WTC11 (cell line): Measurements from ENCODE around the gene CNTFR. TPM values are rescaled to one million over a fixed set of nuclear protein-coding genes. Genes with fewer than 3 reads are reported as not detected.

ENCODE experiments used
- ATAC-seq: fragments of 200-7000 bp; cut with Tn5 transposase; 2 replicates; pipeline ENCODE4 v1.10.0; 2021; ENCODE audit warnings: mild to moderate bottlenecking, moderate library complexity
- CTCF ChIA-PET: fragments of 300-600 bp; sonication (Branson Sonifier 250); formaldehyde crosslinking; loops from one replicate; lab custom pipeline; 2021; ENCODE audit warnings: antibody characterized with exemption; lab: Charles Lee
- POLR2A ChIA-PET: fragments of 350-600 bp; sonication (Branson Sonifier 250); formaldehyde crosslinking; loops from one replicate; lab custom pipeline; 2021; ENCODE audit warnings: antibody characterized with exemption; lab: Charles Lee
- DNase-seq: peaks from one replicate; pipeline ENCODE4 v3.0.0; 2021; ENCODE audit warnings: low spot score
- H3K27ac Mint-ChIP-seq: 2 replicates; pipeline ENCODE4 v1.8.0; 2021; ENCODE audit warnings: mixed read lengths
- H3K27me3 Mint-ChIP-seq: 2 replicates; pipeline ENCODE4 v1.8.0; 2021; ENCODE audit warnings: low read depth, mild to moderate bottlenecking, moderate library complexity, mixed read lengths
- H3K36me3 Mint-ChIP-seq: 2 replicates; pipeline ENCODE4 v1.8.0; 2021; ENCODE audit warnings: mixed read lengths
- H3K4me1 Mint-ChIP-seq: 2 replicates; pipeline ENCODE4 v1.8.0; 2022; ENCODE audit warnings: mixed read lengths
- H3K4me3 Mint-ChIP-seq: 2 replicates; pipeline ENCODE4 v1.8.0; 2021; ENCODE audit warnings: mild to moderate bottlenecking, moderate library complexity, mixed read lengths
- H3K9me3 Mint-ChIP-seq: 2 replicates; pipeline ENCODE4 v1.8.0; 2021; ENCODE audit warnings: mixed read lengths
- CREB1 ChIP-seq: sonication (generic); formaldehyde crosslinking; IDR thresholded peaks from 2 replicates; pipeline ENCODE4 v1.8.0; 2023; ENCODE audit warnings: mild to moderate bottlenecking, missing genetic modification reagents
- CREM ChIP-seq: sonication (generic); formaldehyde crosslinking; IDR thresholded peaks from 2 replicates; pipeline ENCODE4 v1.8.1; 2022; ENCODE audit warnings: mild to moderate bottlenecking, missing genetic modification reagents, moderate library complexity
- FOXK1 ChIP-seq: sonication (generic); formaldehyde crosslinking; IDR thresholded peaks from 2 replicates; pipeline ENCODE4 v1.8.0; 2022; ENCODE audit warnings: mild to moderate bottlenecking, moderate library complexity, missing genetic modification reagents
- OVOL2 ChIP-seq: fragments of 250-450 bp; sonication (Bioruptor Pico); IDR thresholded peaks from 2 replicates; pipeline ENCODE4 v1.9.0; 2021; ENCODE audit warnings: mild to moderate bottlenecking, borderline replicate concordance
- RELA ChIP-seq: sonication (generic); formaldehyde crosslinking; IDR thresholded peaks from 2 replicates; pipeline ENCODE4 v1.8.1; 2022; ENCODE audit warnings: missing genetic modification reagents, mild to moderate bottlenecking, borderline replicate concordance
- SMAD4 ChIP-seq: sonication (generic); formaldehyde crosslinking; IDR thresholded peaks from 2 replicates; pipeline ENCODE4 v1.8.0; 2022; ENCODE audit warnings: mild to moderate bottlenecking, missing genetic modification reagents
- TEAD1 ChIP-seq: sonication (generic); formaldehyde crosslinking; IDR thresholded peaks from 2 replicates; pipeline ENCODE4 v1.8.0; 2022; ENCODE audit warnings: mild to moderate bottlenecking, missing genetic modification reagents
- ZNF263 ChIP-seq: sonication (generic); formaldehyde crosslinking; IDR thresholded peaks from 2 replicates; pipeline ENCODE4 v1.8.1; 2022; ENCODE audit warnings: low read depth, mild to moderate bottlenecking, moderate library complexity, missing genetic modification reagents
- ZNF423 ChIP-seq: fragments of 250-450 bp; sonication (Bioruptor Pico); IDR thresholded peaks from 2 replicates; pipeline ENCODE4 v2.1.2; 2022; ENCODE audit warnings: mild to moderate bottlenecking, moderate library complexity
- ZNF671 ChIP-seq: fragments of 250-450 bp; sonication (Bioruptor Pico); IDR thresholded peaks from 2 replicates; pipeline ENCODE4 v1.8.0; 2021; ENCODE audit warnings: mild to moderate bottlenecking
- total RNA-seq: library from RNA; stranded (reverse); gene quantifications from 3 replicates; pipeline ENCODE4 v1.2.3, GENCODE V29; 2021
- TF ChIP-seq, protein P1 (sequence below): sonication (generic); formaldehyde crosslinking; IDR thresholded peaks from 2 replicates; pipeline ENCODE4 v1.8.1; 2022; ENCODE audit warnings: low read depth, mild to moderate bottlenecking, moderate library complexity, missing genetic modification reagents, borderline replicate concordance
- TF ChIP-seq, protein P2 (sequence below): sonication (generic); formaldehyde crosslinking; IDR thresholded peaks from 2 replicates; pipeline ENCODE4 v1.8.0; 2023; ENCODE audit warnings: missing genetic modification reagents, mild to moderate bottlenecking, borderline replicate concordance
- TF ChIP-seq, protein P3 (sequence below): sonication (generic); formaldehyde crosslinking; IDR thresholded peaks from 2 replicates; pipeline ENCODE4 v1.8.1; 2023; ENCODE audit warnings: mild to moderate bottlenecking, moderate library complexity, missing genetic modification reagents
- TF ChIP-seq, protein P4 (sequence below): sonication (generic); formaldehyde crosslinking; IDR thresholded peaks from 2 replicates; pipeline ENCODE4 v1.8.1; 2022; ENCODE audit warnings: mild to moderate bottlenecking, missing genetic modification reagents, moderate library complexity, borderline replicate concordance
- TF ChIP-seq, protein P5 (sequence below): fragments of 200-600 bp; IDR thresholded peaks from 2 replicates; pipeline ENCODE4 v1.8.0; 2022; ENCODE audit warnings: antibody characterized with exemption
- TF ChIP-seq, protein P6 (sequence below): sonication (generic); formaldehyde crosslinking; IDR thresholded peaks from 2 replicates; pipeline ENCODE4 v1.8.1; 2023; ENCODE audit warnings: mild to moderate bottlenecking, missing genetic modification reagents
- TF ChIP-seq, protein P7 (sequence below): sonication (generic); formaldehyde crosslinking; IDR thresholded peaks from 2 replicates; pipeline ENCODE4 v1.8.0; 2022; ENCODE audit warnings: mild to moderate bottlenecking, missing genetic modification reagents
- TF ChIP-seq, protein P8 (sequence below): sonication (generic); formaldehyde crosslinking; IDR thresholded peaks from 2 replicates; pipeline ENCODE4 v1.8.1; 2023; ENCODE audit warnings: mild to moderate bottlenecking, missing genetic modification reagents

CNTFR gene
- total RNA-seq, 1 experiment from 2014 or later: 18.0 TPM

DNA sequence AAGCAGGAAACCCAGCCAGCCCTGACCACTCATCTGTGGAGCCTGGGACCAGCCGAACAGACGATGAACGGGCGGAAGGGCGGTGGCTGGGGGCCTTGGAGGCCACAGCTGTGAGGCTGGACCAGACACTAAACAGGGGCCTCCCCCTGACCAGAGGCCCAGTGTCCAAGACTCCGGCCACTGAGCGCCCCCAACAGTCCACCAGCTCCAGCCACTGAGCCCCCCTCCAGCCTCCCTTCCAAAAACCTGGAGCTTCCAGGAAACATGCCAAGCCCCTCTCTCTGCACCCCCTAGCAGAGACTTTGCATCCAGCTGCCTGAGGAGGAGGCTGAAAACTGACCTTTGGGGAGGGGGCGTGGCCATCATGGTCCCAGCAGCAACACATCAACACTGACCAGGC lies 23.2 kb downstream of the CNTFR start:
- Mint-ChIP-seq H3K27me3 (peaks cover 3% of the 10 kb centered on the region; the same call in 1 of the 2 replicates), H3K9me3 (no peaks in the 10 kb centered on the region), H3K4me1 (peaks cover 26% of the 10 kb centered on the region), H3K4me3 (no peak overlapping the region), H3K27ac (no peak overlapping the region), H3K36me3 (no peaks in the 10 kb centered on the region)
- TF ChIP-seq TEAD1 (no peak), OVOL2 (CRISPR knock-in tag) (no peak), ZNF263 (CRISPR knock-in tag) (no peak)
- TF ChIP-seq, protein P1, sequence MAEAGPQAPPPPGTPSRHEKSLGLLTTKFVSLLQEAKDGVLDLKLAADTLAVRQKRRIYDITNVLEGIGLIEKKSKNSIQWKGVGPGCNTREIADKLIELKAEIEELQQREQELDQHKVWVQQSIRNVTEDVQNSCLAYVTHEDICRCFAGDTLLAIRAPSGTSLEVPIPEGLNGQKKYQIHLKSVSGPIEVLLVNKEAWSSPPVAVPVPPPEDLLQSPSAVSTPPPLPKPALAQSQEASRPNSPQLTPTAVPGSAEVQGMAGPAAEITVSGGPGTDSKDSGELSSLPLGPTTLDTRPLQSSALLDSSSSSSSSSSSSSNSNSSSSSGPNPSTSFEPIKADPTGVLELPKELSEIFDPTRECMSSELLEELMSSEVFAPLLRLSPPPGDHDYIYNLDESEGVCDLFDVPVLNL (CRISPR knock-in tag): no peak
- TF ChIP-seq, protein P2, sequence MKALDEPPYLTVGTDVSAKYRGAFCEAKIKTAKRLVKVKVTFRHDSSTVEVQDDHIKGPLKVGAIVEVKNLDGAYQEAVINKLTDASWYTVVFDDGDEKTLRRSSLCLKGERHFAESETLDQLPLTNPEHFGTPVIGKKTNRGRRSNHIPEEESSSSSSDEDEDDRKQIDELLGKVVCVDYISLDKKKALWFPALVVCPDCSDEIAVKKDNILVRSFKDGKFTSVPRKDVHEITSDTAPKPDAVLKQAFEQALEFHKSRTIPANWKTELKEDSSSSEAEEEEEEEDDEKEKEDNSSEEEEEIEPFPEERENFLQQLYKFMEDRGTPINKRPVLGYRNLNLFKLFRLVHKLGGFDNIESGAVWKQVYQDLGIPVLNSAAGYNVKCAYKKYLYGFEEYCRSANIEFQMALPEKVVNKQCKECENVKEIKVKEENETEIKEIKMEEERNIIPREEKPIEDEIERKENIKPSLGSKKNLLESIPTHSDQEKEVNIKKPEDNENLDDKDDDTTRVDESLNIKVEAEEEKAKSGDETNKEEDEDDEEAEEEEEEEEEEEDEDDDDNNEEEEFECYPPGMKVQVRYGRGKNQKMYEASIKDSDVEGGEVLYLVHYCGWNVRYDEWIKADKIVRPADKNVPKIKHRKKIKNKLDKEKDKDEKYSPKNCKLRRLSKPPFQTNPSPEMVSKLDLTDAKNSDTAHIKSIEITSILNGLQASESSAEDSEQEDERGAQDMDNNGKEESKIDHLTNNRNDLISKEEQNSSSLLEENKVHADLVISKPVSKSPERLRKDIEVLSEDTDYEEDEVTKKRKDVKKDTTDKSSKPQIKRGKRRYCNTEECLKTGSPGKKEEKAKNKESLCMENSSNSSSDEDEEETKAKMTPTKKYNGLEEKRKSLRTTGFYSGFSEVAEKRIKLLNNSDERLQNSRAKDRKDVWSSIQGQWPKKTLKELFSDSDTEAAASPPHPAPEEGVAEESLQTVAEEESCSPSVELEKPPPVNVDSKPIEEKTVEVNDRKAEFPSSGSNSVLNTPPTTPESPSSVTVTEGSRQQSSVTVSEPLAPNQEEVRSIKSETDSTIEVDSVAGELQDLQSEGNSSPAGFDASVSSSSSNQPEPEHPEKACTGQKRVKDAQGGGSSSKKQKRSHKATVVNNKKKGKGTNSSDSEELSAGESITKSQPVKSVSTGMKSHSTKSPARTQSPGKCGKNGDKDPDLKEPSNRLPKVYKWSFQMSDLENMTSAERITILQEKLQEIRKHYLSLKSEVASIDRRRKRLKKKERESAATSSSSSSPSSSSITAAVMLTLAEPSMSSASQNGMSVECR: no peak
- TF ChIP-seq, protein P3, sequence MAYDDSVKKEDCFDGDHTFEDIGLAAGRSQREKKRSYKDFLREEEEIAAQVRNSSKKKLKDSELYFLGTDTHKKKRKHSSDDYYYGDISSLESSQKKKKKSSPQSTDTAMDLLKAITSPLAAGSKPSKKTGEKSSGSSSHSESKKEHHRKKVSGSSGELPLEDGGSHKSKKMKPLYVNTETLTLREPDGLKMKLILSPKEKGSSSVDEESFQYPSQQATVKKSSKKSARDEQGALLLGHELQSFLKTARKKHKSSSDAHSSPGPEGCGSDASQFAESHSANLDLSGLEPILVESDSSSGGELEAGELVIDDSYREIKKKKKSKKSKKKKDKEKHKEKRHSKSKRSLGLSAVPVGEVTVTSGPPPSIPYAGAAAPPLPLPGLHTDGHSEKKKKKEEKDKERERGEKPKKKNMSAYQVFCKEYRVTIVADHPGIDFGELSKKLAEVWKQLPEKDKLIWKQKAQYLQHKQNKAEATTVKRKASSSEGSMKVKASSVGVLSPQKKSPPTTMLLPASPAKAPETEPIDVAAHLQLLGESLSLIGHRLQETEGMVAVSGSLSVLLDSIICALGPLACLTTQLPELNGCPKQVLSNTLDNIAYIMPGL: no peak
- POLR2A ChIA-PET: no interaction called here
- DNase-seq: no peak
- no peak for ATAC-seq
- CTCF ChIA-PET: interaction anchor here (0.8 to 4.1 kb wide), 4 partner anchors 12 to 45 kb away, joined by 3 to 31 read pairs (median 6); no protein-coding TSS in a partner anchor

DNA sequence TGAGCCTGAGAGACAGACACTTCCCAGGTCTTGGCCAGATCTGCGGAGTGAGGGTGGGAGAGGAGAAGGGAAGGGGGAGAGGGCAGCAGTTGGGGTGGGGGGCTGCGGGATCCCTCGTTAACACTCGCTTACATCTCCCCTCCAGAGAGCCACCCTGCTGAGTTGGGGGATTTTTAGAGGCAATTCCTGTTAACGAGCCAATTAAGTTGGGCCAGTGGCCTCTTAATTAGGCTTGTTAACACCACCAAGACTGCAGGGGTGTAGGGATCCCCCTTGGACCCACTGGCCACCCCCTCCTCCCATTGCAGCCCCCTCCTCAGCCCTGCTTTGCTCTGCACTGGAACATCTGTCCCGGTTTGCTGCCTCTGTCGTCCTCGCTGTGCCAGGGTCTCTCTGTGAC lies 23.7 kb downstream of the CNTFR start:
- H3K27me3 Mint-ChIP-seq: peaks cover 3% of the 10 kb centered on the region; the same call in 1 of the 2 replicates
- ChIA-PET CTCF (interaction anchor here (0.8 to 4.1 kb wide), 4 partner anchors 13 to 45 kb away, joined by 3 to 31 read pairs (median 6); no protein-coding TSS in a partner anchor), POLR2A (no interaction called here)
- H3K9me3 Mint-ChIP-seq: no peaks in the 10 kb centered on the region
- H3K27ac Mint-ChIP-seq: no peak overlapping the region
- no peak overlapping the region for H3K4me3 Mint-ChIP-seq
- TF ChIP-seq, protein P4, sequence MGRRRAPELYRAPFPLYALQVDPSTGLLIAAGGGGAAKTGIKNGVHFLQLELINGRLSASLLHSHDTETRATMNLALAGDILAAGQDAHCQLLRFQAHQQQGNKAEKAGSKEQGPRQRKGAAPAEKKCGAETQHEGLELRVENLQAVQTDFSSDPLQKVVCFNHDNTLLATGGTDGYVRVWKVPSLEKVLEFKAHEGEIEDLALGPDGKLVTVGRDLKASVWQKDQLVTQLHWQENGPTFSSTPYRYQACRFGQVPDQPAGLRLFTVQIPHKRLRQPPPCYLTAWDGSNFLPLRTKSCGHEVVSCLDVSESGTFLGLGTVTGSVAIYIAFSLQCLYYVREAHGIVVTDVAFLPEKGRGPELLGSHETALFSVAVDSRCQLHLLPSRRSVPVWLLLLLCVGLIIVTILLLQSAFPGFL (CRISPR knock-in tag): no peak
- TF ChIP-seq SMAD4 (CRISPR knock-in tag): no peak
- TF ChIP-seq, protein P5, sequence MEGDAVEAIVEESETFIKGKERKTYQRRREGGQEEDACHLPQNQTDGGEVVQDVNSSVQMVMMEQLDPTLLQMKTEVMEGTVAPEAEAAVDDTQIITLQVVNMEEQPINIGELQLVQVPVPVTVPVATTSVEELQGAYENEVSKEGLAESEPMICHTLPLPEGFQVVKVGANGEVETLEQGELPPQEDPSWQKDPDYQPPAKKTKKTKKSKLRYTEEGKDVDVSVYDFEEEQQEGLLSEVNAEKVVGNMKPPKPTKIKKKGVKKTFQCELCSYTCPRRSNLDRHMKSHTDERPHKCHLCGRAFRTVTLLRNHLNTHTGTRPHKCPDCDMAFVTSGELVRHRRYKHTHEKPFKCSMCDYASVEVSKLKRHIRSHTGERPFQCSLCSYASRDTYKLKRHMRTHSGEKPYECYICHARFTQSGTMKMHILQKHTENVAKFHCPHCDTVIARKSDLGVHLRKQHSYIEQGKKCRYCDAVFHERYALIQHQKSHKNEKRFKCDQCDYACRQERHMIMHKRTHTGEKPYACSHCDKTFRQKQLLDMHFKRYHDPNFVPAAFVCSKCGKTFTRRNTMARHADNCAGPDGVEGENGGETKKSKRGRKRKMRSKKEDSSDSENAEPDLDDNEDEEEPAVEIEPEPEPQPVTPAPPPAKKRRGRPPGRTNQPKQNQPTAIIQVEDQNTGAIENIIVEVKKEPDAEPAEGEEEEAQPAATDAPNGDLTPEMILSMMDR: no peak
- TF ChIP-seq, protein P6, sequence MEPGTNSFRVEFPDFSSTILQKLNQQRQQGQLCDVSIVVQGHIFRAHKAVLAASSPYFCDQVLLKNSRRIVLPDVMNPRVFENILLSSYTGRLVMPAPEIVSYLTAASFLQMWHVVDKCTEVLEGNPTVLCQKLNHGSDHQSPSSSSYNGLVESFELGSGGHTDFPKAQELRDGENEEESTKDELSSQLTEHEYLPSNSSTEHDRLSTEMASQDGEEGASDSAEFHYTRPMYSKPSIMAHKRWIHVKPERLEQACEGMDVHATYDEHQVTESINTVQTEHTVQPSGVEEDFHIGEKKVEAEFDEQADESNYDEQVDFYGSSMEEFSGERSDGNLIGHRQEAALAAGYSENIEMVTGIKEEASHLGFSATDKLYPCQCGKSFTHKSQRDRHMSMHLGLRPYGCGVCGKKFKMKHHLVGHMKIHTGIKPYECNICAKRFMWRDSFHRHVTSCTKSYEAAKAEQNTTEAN (CRISPR knock-in tag): no peak
- TF ChIP-seq, protein P7, sequence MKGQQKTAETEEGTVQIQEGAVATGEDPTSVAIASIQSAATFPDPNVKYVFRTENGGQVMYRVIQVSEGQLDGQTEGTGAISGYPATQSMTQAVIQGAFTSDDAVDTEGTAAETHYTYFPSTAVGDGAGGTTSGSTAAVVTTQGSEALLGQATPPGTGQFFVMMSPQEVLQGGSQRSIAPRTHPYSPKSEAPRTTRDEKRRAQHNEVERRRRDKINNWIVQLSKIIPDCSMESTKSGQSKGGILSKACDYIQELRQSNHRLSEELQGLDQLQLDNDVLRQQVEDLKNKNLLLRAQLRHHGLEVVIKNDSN (CRISPR knock-in tag): no peak
- TF ChIP-seq FOXK1 (CRISPR knock-in tag): no peak
- no peak for TF ChIP-seq CREB1
- TF ChIP-seq ZNF423 (CRISPR knock-in tag): no peak
- TF ChIP-seq, protein P8, sequence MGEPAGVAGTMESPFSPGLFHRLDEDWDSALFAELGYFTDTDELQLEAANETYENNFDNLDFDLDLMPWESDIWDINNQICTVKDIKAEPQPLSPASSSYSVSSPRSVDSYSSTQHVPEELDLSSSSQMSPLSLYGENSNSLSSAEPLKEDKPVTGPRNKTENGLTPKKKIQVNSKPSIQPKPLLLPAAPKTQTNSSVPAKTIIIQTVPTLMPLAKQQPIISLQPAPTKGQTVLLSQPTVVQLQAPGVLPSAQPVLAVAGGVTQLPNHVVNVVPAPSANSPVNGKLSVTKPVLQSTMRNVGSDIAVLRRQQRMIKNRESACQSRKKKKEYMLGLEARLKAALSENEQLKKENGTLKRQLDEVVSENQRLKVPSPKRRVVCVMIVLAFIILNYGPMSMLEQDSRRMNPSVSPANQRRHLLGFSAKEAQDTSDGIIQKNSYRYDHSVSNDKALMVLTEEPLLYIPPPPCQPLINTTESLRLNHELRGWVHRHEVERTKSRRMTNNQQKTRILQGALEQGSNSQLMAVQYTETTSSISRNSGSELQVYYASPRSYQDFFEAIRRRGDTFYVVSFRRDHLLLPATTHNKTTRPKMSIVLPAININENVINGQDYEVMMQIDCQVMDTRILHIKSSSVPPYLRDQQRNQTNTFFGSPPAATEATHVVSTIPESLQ (CRISPR knock-in tag): no peak
- TF ChIP-seq RELA (CRISPR knock-in tag): no peak
- no peak for TF ChIP-seq CREM (CRISPR knock-in tag)
- no peak for TF ChIP-seq ZNF671 (CRISPR knock-in tag)
- TF ChIP-seq, protein P1 (CRISPR knock-in tag): no peak
- ATAC-seq: no peak
- peaks cover 22% of the 10 kb centered on the region for H3K4me1 Mint-ChIP-seq
- H3K36me3 Mint-ChIP-seq: no peaks in the 10 kb centered on the region
- no peak for DNase-seq
